NOMO-1 (cell line): Measurements from ENCODE around the gene CBLN3.

Experiments
- DNase-seq, 2 experiments: peaks; one replicate each; lab custom pipeline; 2025; ENCODE audit not compliant: unreplicated experiment in 2 of 2; lab: John Stamatoyannopoulos, UW

Gene CBLN3

GRCh38 chr14:24439830-24440605 is 10.6 kb upstream of the CBLN3 start:
- no peak for DNase-seq

GRCh38 chr14:24439257-24439656 is 9.8 kb upstream of the CBLN3 start:
- DNase-seq: no peak

GRCh38 chr14:24438223-24439097 is 9.0 kb upstream of the CBLN3 start:
- peak; percentile 27 to 39 for DNase-seq

DNA sequence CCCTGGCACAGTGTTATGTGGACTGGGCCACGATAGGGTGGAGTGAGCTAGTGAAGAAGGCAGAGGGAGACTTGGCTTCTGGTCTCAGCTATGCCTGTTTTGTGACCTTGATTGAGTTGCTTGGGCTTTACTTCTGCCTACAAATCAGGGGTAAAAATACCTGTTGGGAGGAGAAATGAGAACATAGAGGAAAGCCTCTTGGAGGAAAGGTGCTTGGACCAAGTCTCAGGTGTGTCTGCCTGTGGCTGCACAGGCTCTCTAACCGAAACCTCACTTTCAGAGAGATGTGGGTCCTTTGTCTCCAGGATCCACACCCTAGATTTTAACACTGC is 8.2 kb upstream of the CBLN3 start:
- no peak for DNase-seq

GRCh38 chr14:24437020-24437735 is 7.7 kb upstream of the CBLN3 start:
- no peak for DNase-seq

DNA sequence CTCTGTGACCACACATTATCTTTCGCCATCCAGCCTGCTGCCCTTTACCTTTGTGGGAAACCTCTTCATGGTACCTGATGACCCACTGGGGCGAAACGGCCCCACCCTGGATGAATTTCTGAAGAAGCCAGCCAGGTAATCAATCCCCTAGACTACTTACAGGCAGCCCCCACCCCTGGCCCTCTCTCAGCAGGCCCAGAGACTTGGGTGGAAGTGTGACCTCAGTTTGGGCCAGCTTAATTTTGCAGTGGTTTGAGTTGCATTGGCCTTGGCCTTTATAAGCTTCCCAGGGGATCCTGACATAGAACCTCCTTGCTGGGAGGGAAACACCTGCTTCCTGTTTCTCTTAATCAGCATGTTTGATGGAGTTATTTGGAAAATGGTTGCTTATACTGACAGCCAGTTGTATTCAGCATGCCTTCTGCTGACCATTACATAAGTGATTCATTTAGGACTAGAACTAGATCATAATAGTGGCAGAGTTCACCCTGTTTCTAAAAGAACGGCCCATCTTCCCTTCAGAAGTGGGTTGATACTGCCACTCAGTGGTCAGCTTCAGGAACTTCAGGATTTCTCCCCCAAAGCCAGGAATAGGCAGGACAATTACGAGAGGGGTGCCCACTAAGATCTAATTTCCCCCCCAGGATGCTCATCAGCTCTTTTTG is 7.0 kb upstream of the CBLN3 start:
- peak; percentile 30 to 57 for DNase-seq

DNA sequence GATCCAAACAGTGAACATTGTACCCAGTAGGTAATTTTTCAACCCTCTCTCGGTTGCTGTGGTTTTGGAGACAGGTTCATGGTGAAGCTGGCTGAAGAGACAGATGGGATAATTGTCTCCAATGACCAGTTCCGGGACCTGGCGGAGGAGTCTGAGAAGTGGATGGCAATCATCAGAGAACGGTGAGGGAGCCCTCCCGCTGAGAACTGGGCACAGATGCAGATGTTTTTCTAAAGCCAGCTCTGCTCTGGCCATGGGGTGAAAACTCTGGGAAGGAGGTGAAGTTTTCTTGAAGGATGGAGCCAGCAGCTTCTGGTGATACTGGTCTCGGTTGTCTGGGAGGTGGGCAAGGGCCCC is 6.5 kb upstream of the CBLN3 start:
- no peak for DNase-seq

DNA sequence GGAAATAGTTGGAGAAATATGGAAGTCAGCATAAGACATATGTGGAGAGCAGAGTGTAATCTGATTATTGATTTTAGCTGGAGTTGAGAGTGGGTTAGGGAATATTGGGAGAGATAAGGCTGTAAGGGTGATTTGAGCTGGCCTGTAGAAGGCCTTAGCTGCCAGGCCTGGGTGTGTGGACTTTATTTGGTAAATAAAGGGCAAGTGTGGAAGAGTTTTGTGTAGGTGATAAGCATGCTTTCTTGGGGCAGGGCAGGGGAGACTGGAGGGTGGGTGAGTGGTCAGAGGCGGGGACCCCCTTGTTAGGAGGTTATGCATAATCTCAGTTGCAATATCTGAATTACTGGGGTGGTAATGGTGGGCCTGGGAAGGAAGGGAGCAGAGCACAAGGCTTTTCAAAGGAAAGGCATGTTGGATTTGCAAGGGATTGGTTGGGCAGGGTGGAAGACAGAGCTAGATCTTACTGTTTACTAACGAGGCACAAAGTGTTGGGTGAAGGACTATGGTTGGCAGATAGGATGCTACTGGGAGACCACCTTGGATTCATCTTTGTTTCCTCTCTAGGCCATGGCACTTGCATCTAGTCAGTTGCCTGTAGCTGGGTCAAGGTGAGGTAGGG is 5.8 kb upstream of the CBLN3 start:
- no peak for DNase-seq

- DNase-seq: no peak
These were observed 5.2 kb upstream of the CBLN3 start for GRCh38 chr14:24434676-24435075.

GRCh38 chr14:24434036-24434435 is 4.6 kb upstream of the CBLN3 start:
- no peak for DNase-seq

GRCh38 chr14:24432259-24433131 is 3.0 kb upstream of the CBLN3 start:
- no peak for DNase-seq

DNA sequence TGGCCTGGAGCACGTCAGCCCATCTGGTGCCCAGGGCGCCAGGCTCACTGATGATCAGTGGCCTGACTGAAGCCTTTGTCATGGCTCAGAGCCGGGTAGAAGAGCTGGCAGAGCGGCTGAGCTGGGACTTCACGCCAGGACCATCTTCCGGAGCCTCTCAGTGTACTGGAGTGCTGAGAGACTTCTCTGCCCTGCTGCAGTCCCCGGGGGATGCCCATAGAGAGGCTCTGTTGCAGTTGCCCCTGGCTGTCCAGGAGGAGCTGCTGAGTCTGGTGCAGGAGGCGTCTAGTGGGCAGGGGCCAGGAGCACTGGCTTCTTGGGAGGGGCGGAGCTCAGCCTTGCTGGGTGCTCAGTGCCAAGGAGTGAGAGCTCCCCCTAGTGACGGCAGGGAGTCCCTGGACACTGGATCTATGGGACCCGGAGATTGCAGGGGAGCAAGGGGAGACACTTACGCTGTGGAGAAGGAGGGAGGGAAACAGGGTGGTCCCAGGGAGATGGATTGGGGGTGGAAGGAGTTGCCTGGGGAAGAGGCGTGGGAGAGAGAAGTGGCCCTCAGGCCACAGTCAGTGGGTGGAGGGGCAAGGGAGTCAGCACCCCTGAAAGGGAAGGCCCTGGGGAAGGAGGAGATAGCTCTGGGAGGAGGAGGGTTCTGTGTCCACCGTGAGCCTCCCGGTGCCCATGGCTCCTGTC is 2.2 kb upstream of the CBLN3 start:
- peak; percentile 87 for DNase-seq

- peak in 1 of 2 experiments; percentile 3 for DNase-seq
These were observed 1.5 kb upstream of the CBLN3 start for GRCh38 chr14:24430682-24431568.

- DNase-seq: peak; percentile 47 to 76
These were observed 744 bp upstream of the CBLN3 start for GRCh38 chr14:24430143-24430681.

DNA sequence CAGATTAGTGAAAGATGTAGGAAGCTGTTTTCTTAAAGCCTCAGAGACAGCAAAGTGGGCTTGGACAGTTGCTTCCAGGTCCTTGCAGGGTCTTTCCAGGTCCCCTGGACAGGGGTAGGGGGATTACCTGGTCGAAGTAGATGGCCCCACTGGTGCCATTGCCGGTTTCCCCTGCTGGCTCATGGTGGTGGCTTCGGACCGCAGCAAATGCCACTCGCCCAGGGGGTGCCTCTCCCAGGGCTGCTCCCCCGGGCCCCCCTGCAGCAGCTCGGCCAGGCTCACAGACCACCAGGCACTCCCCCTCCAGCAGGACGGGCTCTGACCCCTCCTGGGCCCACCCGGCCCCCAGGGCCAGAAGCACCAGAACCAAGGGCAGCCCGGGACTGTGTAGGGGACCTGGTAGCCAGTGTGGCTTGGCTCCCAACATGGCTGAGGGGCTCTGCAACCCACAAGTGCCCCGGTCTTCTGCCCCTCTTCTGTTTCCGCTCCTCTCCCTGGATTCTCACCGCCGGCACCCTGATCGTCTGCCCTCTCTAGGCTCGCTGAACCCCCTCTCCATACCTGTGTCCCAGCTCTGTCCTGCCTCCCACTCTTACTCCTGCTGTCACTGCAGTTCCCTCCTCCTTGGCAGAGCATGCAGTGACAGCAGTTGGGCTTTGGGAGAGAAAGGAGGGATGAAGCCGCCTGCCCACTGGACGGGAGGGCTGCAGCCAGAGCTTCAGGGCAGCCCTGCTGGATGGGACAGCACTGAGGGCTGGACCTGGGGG is 657 bp downstream of the CBLN3 start:
- no peak for DNase-seq

DNA sequence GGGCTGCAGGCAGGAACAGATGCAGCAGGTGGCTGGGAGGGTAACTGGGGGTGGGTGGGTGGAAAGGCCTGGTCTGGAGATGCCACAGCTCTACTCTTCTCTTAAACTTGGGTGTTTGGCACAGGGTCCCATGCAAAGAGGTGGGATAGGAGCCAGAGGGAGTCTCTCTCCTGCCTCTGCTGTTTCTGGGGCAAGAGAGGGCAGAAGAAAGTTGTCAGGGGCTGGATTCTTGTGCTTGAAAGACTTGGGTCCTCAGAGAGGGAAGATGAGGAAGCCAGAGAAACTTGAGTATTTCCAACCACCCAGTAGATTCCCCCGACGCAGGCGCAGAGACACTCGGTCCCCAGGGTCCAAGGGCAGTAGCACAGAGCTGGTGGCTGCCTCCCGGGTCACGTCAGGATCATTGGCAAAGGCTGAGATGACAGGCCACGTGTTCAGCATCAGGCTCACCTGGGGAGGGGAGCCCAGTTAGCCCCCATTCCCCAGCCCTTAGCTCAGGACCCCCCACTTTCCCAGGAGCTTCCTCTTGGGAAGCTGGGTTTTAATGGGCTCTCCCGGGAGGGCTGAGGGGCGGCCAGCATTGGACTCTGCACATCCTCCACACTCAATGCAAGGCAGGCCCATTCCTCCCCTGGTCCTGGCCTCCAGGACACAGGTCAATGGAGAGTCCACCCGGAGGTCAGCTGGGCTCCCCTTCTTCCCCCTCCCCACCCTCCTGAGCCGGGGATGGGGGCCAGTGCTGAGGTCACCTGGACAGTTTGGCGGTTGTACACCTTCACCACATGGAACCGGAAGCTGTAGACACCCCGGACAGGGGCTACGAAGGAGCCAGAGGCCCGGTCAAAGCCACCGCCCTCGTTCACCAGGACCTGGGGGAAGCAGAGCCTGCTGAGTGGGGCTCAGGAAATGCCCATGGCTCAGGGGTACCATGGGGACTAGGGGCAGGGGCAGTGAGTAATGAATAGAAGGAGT is 1.6 kb downstream of the CBLN3 start:
- DNase-seq: no peak
